Keratinocyte (primary cell): ENCODE results near the gene PPP2R5A. TPM values are rescaled to one million over a fixed set of nuclear protein-coding genes. Genes with fewer than 3 reads are reported as not detected.

ENCODE experiments used
- DNase-seq: peaks from one replicate; pipeline ENCODE4 v3.0.0-alpha.2; 2011; ENCODE audit warnings: low read depth, missing footprints, low spot score
- FAIRE-seq: peaks from 2 replicates; lab custom pipeline; 2011; peaks lifted over from hg19 to GRCh38; lab: Jason Lieb, UNC
- H2AFZ ChIP-seq: 2 replicates; pipeline ENCODE4 v1.6.0; 2012; ENCODE audit warnings: low read length, control low read depth, inconsistent platforms; ENCODE audit not compliant: control insufficient read depth
- H3K27ac ChIP-seq: 2 replicates; pipeline ENCODE4 v1.5.1; 2011; ENCODE audit warnings: low read length; ENCODE audit not compliant: control insufficient read depth, insufficient read depth
- H3K27me3 ChIP-seq: 3 replicates; pipeline ENCODE4 v1.6.0; 2011; ENCODE audit warnings: low read length; ENCODE audit not compliant: control insufficient read depth, insufficient read depth; ENCODE audit errors: extremely low read depth
- H3K36me3 ChIP-seq, 2 experiments: 2 replicates in 1 of 2; 3 replicates in 1 of 2; pipeline ENCODE4 v1.5.1; 2011; ENCODE audit warnings: low read length in 2 of 2, mild to moderate bottlenecking in 1 of 2; ENCODE audit not compliant: control insufficient read depth in 2 of 2, insufficient read depth in 2 of 2; ENCODE audit errors: extremely low read depth in 1 of 2
- H3K4me1 ChIP-seq: 3 replicates; pipeline ENCODE4 v1.5.1; 2011; ENCODE audit warnings: low read length; ENCODE audit not compliant: control insufficient read depth, insufficient read depth; ENCODE audit errors: extremely low read depth
- H3K4me2 ChIP-seq: 3 replicates; pipeline ENCODE4 v1.6.0; 2011; ENCODE audit warnings: low read depth, low read length; ENCODE audit not compliant: control insufficient read depth, insufficient read depth; ENCODE audit errors: extremely low read depth
- H3K4me3 ChIP-seq, 3 experiments: fragments of 200-600 bp in 1 of 3; sonication (generic) in 1 of 3; 2 replicates in 2 of 3; 3 replicates in 1 of 3; pipeline ENCODE4 v1.5.1; 2011 to 2016; ENCODE audit warnings: low read length in 3 of 3, mild to moderate bottlenecking in 3 of 3, control low read depth in 2 of 3, inconsistent platforms in 1 of 3, low read depth in 1 of 3, mixed read lengths in 1 of 3, mixed run types in 1 of 3, moderate library complexity in 1 of 3; ENCODE audit not compliant: control insufficient read depth in 2 of 3, insufficient read depth in 2 of 3; ENCODE audit errors: extremely low read depth in 1 of 3
- H3K79me2 ChIP-seq: 2 replicates; pipeline ENCODE4 v1.6.0; 2012; ENCODE audit warnings: low read length; ENCODE audit not compliant: control insufficient read depth, insufficient read depth
- H3K9ac ChIP-seq: 3 replicates; pipeline ENCODE4 v1.6.0; 2011; ENCODE audit warnings: low read length; ENCODE audit not compliant: control insufficient read depth, insufficient read depth; ENCODE audit errors: extremely low read depth
- H3K9me1 ChIP-seq: 3 replicates; pipeline ENCODE4 v1.6.0; 2011; ENCODE audit warnings: low read length; ENCODE audit not compliant: control insufficient read depth, insufficient read depth; ENCODE audit errors: extremely low read depth
- H3K9me3 ChIP-seq: 2 replicates; pipeline ENCODE4 v1.5.1; 2012; ENCODE audit warnings: low read depth, low read length; ENCODE audit not compliant: control insufficient read depth
- H4K20me1 ChIP-seq: 3 replicates; pipeline ENCODE4 v1.6.0; 2011; ENCODE audit warnings: low read length; ENCODE audit not compliant: control insufficient read depth, insufficient read depth; ENCODE audit errors: extremely low read depth
- CTCF ChIP-seq, 3 experiments: IDR thresholded peaks in 1 of 3; conservative IDR thresholded peaks in 1 of 3; optimal IDR thresholded peaks in 1 of 3; 2 replicates in 2 of 3; 3 replicates in 1 of 3; pipeline versions ENCODE3 to v1.5.1; 2011; ENCODE audit warnings: low read length in 3 of 3, mild to moderate bottlenecking in 3 of 3, moderate library complexity in 2 of 3, control low read depth in 1 of 3, inconsistent platforms in 1 of 3; ENCODE audit not compliant: insufficient read depth in 2 of 3; ENCODE audit errors: extremely low read depth in 1 of 3
- EZH2 ChIP-seq: IDR thresholded peaks from one replicate; pipeline ENCODE4 v1.6.1; 2012; ENCODE audit warnings: inconsistent platforms, mild to moderate bottlenecking, low read length, moderate library complexity
- dilution Hi-C: fragments of 300-500 bp; cut with MboI; formaldehyde crosslinking; loops from one replicate; pipeline ENCODE4 v1.7.0; 2020; ENCODE audit warnings: low sequenced_read_pairs; ENCODE audit not compliant: extremely low pct_ligation_motif_present
- polyA plus RNA-seq, 5 experiments: library from polyadenylated mRNA; depleted of rRNA in 3 of 5; stranded (reverse) in 3 of 5; stranded (forward) in 1 of 5; unstranded in 1 of 5; fragments of >200 nt; gene quantifications; 1 replicate in 1 of 5; 2 replicates in 3 of 5; 3 replicates in 1 of 5; pipeline versions ENCODE4 v1.2.1 to v1.2.3, GENCODE V29; 2011 to 2012; ENCODE audit warnings: missing spikeins in 2 of 5, low read depth in 1 of 5, low replicate concordance in 1 of 5

PPP2R5A gene
- polyA plus RNA-seq, 1 donor (not counting 4 experiments of a cell fraction or from before 2014, with no cell fraction given), result 26.2 TPM

GRCh38 chr1:212256369-212256768 is 28.8 kb upstream of the PPP2R5A start:
- H3K36me3 ChIP-seq, result no peaks in the 10 kb centered on the region
- peaks cover 12% of the 10 kb centered on the region for H3K4me1 ChIP-seq
- H3K4me2 ChIP-seq, result no peak overlapping the region
- no peak for TF ChIP-seq CTCF (optimal IDR thresholded peaks at IDR 0.05 in 1 of 3, IDR thresholded peaks at IDR 0.05 in 1 of 3, conservative IDR thresholded peaks at IDR 0.05 in 1 of 3; ENCODE audit: extremely low read depth in 1 of 3, insufficient read depth in 2 of 3, low read length in 3 of 3)
- FAIRE-seq (no peak), DNase-seq (no peak)
- H3K9me3 ChIP-seq, result no peaks in the 10 kb centered on the region
- H4K20me1 ChIP-seq, result no peaks in the 10 kb centered on the region
- no peak overlapping the region for H3K9ac ChIP-seq
- no peak overlapping the region for H3K4me3 ChIP-seq
- H3K9me1 ChIP-seq, result peaks cover under 1% of the 10 kb centered on the region
- dilution Hi-C loops, result no loop called here
- H2AFZ ChIP-seq, result no peak overlapping the region
- H3K27me3 ChIP-seq, result no peaks in the 10 kb centered on the region
- no peaks in the 10 kb centered on the region for H3K79me2 ChIP-seq
- no peak overlapping the region for H3K27ac ChIP-seq

- Histone ChIP-seq H3K27ac (no peak overlapping the region), H3K79me2 (no peaks in the 10 kb centered on the region), H4K20me1 (no peaks in the 10 kb centered on the region), H3K27me3 (no peaks in the 10 kb centered on the region), H2AFZ (no peak overlapping the region), H3K4me2 (no peak overlapping the region), H3K9me1 (peaks cover 2% of the 10 kb centered on the region), H3K4me3 (no peak overlapping the region), H3K9me3 (no peaks in the 10 kb centered on the region), H3K36me3 (no peaks in the 10 kb centered on the region), H3K4me1 (peaks cover 16% of the 10 kb centered on the region), H3K9ac (no peak overlapping the region)
- dilution Hi-C loops, result no loop called here
- DNase-seq, result no peak
- FAIRE-seq, result no peak
- TF ChIP-seq EZH2 (no peak), CTCF (optimal IDR thresholded peaks at IDR 0.05 in 1 of 3, IDR thresholded peaks at IDR 0.05 in 1 of 3, conservative IDR thresholded peaks at IDR 0.05 in 1 of 3; ENCODE audit: extremely low read depth in 1 of 3, insufficient read depth in 2 of 3, low read length in 3 of 3) (no peak)
Observed at GRCh38 chr1:212257157-212257556, 28.1 kb upstream of the PPP2R5A start.
